Activated CD4-positive, alpha-beta T cell treated with anti-CD3 and anti-CD28 coated beads, Interleukin-2, amount 50 U/mL, for 24 hours (primary cell): Measurements from ENCODE around the gene RNF220.

Experiments used
- DNase-seq, 2 donors: peaks; one replicate each; pipeline ENCODE4 v3.0.0-alpha.2; 2020; ENCODE audit warnings: low read depth in 1 of 2, low spot score in 1 of 2

The RNF220 gene

DNA sequence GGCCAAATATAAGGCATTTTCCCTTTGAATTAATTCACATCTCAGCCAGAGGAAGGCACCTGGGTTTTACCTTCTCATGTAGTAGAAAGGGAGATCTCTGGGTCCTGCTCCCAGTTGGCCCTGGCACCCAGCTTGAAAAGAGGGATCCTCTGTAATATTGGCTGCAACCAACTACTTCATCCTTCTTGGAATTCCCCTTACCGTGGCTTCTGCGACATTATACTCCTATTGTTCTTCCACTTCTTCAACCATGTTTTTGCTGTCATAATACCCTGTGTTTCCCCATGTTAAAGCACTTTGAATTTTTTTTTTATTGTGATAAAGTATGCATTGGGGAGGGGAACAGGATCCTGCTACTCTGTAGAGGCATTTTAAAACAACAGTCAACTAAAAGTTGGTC, 26.8 kb downstream of the RNF220 start:
- DNase-seq = no peak

GRCh38 chr1:44433209-44433608, 28.2 kb downstream of the RNF220 start:
- no peak for DNase-seq

GRCh38 chr1:44436401-44437106, 31.5 kb downstream of the RNF220 start:
- no peak for DNase-seq

GRCh38 chr1:44437107-44437716, 32.2 kb downstream of the RNF220 start:
- DNase-seq = no peak

- DNase-seq = no peak
Measured at GRCh38 chr1:44442791-44443190, 37.7 kb downstream of the RNF220 start.

DNA sequence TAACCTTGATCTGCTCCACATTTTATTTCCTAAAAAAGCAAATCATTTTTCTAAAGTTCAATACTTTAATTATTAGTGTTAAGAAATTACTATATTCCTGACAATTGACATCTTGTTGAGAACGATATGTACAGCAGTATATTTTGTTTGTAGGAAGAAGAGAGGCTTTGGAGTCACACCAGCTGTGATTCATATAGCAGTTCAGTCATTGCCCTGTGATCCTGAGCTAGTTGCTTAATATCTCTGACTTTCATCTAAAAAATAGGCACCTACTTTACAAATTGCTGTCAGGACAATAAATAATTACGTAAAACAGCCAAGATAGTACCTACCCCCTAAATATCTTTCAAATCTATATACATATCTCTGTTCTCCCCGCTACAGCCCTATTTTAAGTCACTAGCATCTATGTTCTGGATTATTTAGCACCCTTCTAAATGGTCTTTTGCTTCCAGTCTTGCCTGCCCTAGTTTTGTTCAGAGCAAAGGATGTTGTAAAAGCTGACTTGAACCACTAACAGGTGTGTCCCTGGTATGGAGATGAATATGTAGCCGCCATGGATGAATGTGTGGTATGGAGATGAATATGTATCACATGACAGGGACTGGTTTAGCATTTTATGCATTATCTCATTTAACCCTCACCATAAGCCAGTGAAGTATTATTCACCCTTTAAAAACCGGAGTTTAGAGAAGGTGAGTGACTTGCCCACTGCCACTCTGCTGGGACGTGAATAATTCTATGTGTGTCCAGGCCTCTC, 42.2 kb downstream of the RNF220 start:
- DNase-seq = no peak

DNA sequence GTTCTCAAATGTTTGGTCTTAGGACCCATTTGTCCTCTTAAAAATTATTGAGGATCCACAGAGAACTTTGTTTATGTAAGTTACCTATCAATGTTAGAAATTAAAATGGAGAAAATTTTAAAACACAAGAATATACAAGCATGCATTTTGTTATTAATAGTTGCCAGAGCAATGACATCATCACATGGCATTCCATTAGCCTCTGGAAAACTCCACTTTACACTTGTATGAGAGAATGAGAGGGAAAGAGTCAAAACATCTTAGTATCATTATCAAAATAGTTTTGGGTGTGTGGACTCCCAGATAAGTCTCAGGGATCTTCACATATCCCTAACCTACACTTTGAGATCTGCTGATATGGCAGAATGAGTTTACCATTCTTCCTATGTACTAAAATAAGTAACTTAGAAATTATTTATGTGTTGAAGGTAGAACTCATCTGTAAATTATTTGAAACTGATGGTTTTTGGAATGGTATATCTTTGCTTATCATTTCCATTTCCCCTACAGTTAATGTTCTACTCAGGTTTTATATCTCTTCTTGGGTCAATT, 48.8 kb downstream of the RNF220 start:
- DNase-seq = no peak

DNA sequence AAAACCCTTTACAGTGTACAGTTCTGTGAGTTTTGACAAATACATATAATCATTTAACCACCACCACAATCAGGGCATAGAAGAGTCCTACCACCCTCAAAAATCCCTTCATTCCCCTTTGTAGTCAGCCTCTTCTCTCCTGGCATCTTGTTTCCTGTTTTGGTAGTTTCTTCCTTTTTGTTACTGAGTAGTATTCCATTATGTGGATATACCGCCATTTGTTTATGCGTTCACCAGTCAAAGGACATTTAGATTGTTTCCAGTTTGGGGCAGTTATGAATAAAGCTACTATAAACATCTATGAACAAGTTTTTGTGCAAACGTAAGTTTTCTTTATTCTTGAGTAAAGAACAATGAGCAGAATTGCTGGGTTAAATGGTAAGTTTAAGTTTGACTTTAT, 49.6 kb downstream of the RNF220 start:
- DNase-seq = no peak

- no peak for DNase-seq
Measured at GRCh38 chr1:44460107-44460882, 55.2 kb downstream of the RNF220 start.

GRCh38 chr1:44464361-44464760, 59.3 kb downstream of the RNF220 start:
- no peak for DNase-seq

- no peak for DNase-seq
Measured at GRCh38 chr1:44467566-44467965, 62.5 kb downstream of the RNF220 start.

GRCh38 chr1:44471911-44472453, 66.9 kb downstream of the RNF220 start:
- no peak for DNase-seq

- DNase-seq = no peak
Measured at GRCh38 chr1:44472620-44473525, 67.8 kb downstream of the RNF220 start.

- no peak for DNase-seq
Measured at GRCh38 chr1:44476891-44477290, 71.8 kb downstream of the RNF220 start.

DNA sequence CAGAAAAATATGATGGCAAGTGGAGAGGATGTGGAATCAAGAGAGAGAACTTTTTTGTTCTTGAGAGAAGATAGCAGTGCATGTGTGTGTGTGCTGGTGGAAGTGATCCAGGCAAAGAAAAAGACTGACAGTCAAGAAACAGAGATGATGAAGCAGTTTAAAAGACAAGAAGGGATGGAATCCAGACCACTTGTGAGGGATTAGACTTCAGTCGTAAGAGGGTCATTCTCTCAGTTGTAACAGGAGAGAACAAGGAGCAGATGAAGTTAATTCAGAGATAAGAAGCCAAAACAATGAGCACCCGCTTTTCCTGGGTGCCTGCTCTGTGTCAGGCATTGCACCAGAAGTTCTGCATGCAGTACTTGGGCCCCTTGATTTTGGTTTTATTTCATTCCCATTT, 76.6 kb downstream of the RNF220 start:
- DNase-seq = no peak

DNA sequence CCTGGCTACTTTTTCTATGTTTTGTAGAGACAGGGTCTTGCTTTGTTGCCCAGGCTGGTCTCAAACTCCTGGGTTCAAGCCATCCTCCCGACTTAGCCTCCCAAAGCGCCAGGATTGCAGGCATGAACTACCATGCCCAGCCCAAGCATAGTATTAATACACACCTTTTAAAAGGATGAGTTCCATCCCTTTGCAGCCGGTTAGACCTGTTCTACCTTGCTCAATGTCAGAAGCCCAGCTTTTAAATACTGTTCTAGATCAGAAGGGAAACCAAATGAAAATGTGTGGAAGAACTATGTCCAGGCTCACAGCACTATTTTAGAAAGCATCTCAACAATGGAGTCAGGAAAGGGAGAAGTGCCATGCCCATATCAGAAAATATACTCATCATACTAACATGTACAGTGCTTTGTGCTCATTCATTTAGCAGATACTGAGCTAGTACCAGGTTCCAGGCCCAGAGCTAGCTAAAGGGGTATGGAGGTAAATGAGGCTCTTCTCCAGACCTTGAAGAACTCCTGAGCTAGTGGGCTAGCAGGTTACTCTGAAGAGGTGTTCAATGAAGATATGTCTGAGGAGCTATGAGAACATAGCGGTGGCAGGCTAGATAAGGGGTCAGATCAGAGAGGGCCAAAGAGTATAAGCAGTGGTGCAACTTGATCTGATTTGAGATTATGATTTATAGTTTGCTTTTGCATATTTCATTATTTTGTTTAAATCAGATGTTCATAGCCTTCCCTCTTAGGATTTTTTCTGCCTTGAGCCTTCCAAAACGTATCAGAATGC, 78.2 kb downstream of the RNF220 start:
- no peak for DNase-seq

GRCh38 chr1:44484155-44484688, 79.2 kb downstream of the RNF220 start:
- DNase-seq = no peak

- DNase-seq = no peak
Measured at GRCh38 chr1:44485229-44485933, 80.3 kb downstream of the RNF220 start.
